ENCODE measurements around the gene CAPZB.

Gene CAPZB

GRCh38 chr1:19381261-19381660 lies 104.1 kb downstream of the CAPZB start:
- DNase-seq, result no peak

- no peak for DNase-seq
Measured at GRCh38 chr1:19377812-19378718, 107.3 kb downstream of the CAPZB start.

- DNase-seq, result no peak
Measured at GRCh38 chr1:19376428-19377372, 108.6 kb downstream of the CAPZB start.

- DNase-seq, result no peak
Measured at GRCh38 chr1:19375631-19376400, 109.5 kb downstream of the CAPZB start.

GRCh38 chr1:19374926-19375325 lies 110.4 kb downstream of the CAPZB start:
- DNase-seq, result no peak

- no peak for DNase-seq
Measured at GRCh38 chr1:19374083-19374801, 111.1 kb downstream of the CAPZB start.

GRCh38 chr1:19373211-19374082 lies 111.9 kb downstream of the CAPZB start:
- DNase-seq, result no peak

GRCh38 chr1:19372602-19373001 lies 112.7 kb downstream of the CAPZB start:
- DNase-seq, result no peak

GRCh38 chr1:19372136-19372514 lies 113.2 kb downstream of the CAPZB start:
- no peak for DNase-seq

- no peak for DNase-seq
Measured at GRCh38 chr1:19371226-19372135, 113.9 kb downstream of the CAPZB start.

- no peak for DNase-seq
Measured at GRCh38 chr1:19370453-19371170, 114.7 kb downstream of the CAPZB start.

GRCh38 chr1:19369396-19370090 lies 115.8 kb downstream of the CAPZB start:
- no peak for DNase-seq

GRCh38 chr1:19368964-19369363 lies 116.4 kb downstream of the CAPZB start:
- no peak for DNase-seq

- DNase-seq, result no peak
Measured at GRCh38 chr1:19368050-19368449, 117.3 kb downstream of the CAPZB start.

- no peak for DNase-seq
Measured at GRCh38 chr1:19367584-19368041, 117.7 kb downstream of the CAPZB start.

- DNase-seq, result no peak
Measured at GRCh38 chr1:19366599-19367536, 118.5 kb downstream of the CAPZB start.

GRCh38 chr1:19365721-19366120 lies 119.6 kb downstream of the CAPZB start:
- no peak for DNase-seq
